Mammary epithelial cell (primary cell): Measurements from ENCODE around the gene LIPC.

Source experiments
- CTCF ChIP-seq, 2 donors: IDR thresholded peaks in 1 of 2; conservative IDR thresholded peaks in 1 of 2; 2 replicates each; pipeline ENCODE4 v1.5.1; 2011 to 2012; ENCODE audit warnings: inconsistent platforms in 2 of 2, low read length in 2 of 2, mild to moderate bottlenecking in 2 of 2, control low read depth in 1 of 2, low read depth in 1 of 2; ENCODE audit not compliant: insufficient read depth in 1 of 2; ENCODE audit errors: extremely low read depth in 1 of 2
- EZH2 ChIP-seq: IDR thresholded peaks from 2 replicates; pipeline ENCODE4 v1.6.1; 2012; ENCODE audit warnings: low read length, inconsistent platforms, borderline replicate concordance

- TF ChIP-seq CTCF (conservative IDR thresholded peaks at IDR 0.05 in 1 of 2, IDR thresholded peaks at IDR 0.05 in 1 of 2; ENCODE audit: extremely low read depth in 1 of 2, insufficient read depth in 1 of 2, low read depth in 1 of 2, low read length in 2 of 2) (no peak), EZH2 (no peak)
Observed at GRCh38 chr15:58475573-58476524, 44.1 kb downstream of the LIPC start.
